ENCODE data around the gene SF3B4. TPM values are rescaled to one million over a fixed set of nuclear protein-coding genes. Genes with fewer than 3 reads are reported as not detected.

SF3B4 gene
- total RNA-seq, 1 experiment from 2014 or later, result 103 TPM

DNA sequence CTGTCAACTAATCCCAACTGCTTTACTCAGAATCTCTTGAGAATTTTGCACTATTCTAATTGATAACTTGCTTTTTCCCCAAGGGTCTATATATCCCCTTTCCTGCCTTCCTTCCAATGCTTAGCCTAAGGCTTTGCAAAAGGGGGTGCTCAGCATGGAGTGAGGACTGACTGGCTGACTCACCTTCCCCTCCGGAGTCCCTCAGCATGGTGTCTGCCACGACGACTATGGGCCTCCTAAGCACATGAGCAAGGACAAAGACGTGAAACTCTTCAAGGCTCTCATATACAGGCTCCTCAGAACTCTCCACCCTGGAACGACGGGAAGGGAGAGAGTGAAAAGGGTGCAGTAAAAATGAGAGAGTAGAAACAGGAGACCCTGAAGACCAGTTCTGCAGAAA lies 22.3 kb upstream of the SF3B4 start:
- no peaks in the 10 kb centered on the region for H3K27me3 Mint-ChIP-seq (ENCODE audit: insufficient read depth, unreplicated experiment)
- TF ChIP-seq, protein P1, sequence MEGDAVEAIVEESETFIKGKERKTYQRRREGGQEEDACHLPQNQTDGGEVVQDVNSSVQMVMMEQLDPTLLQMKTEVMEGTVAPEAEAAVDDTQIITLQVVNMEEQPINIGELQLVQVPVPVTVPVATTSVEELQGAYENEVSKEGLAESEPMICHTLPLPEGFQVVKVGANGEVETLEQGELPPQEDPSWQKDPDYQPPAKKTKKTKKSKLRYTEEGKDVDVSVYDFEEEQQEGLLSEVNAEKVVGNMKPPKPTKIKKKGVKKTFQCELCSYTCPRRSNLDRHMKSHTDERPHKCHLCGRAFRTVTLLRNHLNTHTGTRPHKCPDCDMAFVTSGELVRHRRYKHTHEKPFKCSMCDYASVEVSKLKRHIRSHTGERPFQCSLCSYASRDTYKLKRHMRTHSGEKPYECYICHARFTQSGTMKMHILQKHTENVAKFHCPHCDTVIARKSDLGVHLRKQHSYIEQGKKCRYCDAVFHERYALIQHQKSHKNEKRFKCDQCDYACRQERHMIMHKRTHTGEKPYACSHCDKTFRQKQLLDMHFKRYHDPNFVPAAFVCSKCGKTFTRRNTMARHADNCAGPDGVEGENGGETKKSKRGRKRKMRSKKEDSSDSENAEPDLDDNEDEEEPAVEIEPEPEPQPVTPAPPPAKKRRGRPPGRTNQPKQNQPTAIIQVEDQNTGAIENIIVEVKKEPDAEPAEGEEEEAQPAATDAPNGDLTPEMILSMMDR (IDR thresholded peaks at IDR 0.05; ENCODE audit: insufficient read depth in 1 of 2, low read depth in 1 of 2, low read length in 1 of 2, severe bottlenecking in 1 of 2, unreplicated experiment in 1 of 2), result no peak
- DNase-seq, result no peak
- no peak overlapping the region for H3K27ac Mint-ChIP-seq (ENCODE audit: unreplicated experiment)
- no peaks in the 10 kb centered on the region for H3K4me1 Mint-ChIP-seq (ENCODE audit: low read depth, unreplicated experiment)
- Histone ChIP-seq H3K27me3 (replicated peaks; ENCODE audit: control insufficient read depth, insufficient read depth, low read length) (no peaks in the 10 kb centered on the region), H3K4me3 (ENCODE audit: low read depth, low read length) (no peak overlapping the region), H3K36me3 (ENCODE audit: control insufficient read depth, insufficient read depth, low read length) (no peaks in the 10 kb centered on the region), H3K9me3 (no peaks in the 10 kb centered on the region), H3K4me1 (no peaks in the 10 kb centered on the region)
- ChIA-PET POLR2A (no interaction called here), CTCF (no interaction called here)
- no peak overlapping the region for H3K4me3 Mint-ChIP-seq (ENCODE audit: unreplicated experiment)
- no peaks in the 10 kb centered on the region for H3K9me3 Mint-ChIP-seq (ENCODE audit: unreplicated experiment)
- BruUV-seq (replicated peaks), result no TSS peak
- intact Hi-C loops (cut with micrococcal nuclease; ENCODE audit: unreplicated experiment), result no loop called here
- H3K36me3 Mint-ChIP-seq (ENCODE audit: insufficient read depth, unreplicated experiment), result peaks cover 46% of the 10 kb centered on the region

DNA sequence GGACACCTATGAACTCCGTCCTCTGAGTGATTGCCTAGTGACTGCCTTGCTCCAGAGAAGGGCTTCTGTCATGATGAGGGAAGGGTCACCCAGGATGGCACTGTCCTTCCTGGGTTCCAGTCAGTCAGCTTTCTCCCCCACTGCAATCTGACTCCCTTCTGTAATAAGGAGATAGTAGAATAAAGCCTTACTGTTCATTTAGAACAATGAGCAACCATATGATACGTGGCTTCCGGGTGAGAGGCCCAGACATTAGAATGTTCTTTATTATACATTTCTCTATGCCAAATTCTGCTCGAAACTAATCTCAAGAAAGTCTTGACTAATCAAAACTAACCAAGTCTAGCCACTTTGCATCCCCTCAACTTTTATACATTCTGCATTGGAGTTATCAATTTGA lies 17.6 kb upstream of the SF3B4 start:
- no peaks in the 10 kb centered on the region for H3K4me1 Mint-ChIP-seq (ENCODE audit: low read depth, unreplicated experiment)
- H3K27ac Mint-ChIP-seq (ENCODE audit: unreplicated experiment), result no peak overlapping the region
- BruUV-seq (replicated peaks), result no TSS peak
- ChIA-PET POLR2A (no interaction called here), CTCF (no interaction called here)
- Histone ChIP-seq H3K27me3 (replicated peaks; ENCODE audit: control insufficient read depth, insufficient read depth, low read length) (no peaks in the 10 kb centered on the region), H3K36me3 (ENCODE audit: control insufficient read depth, insufficient read depth, low read length) (no peaks in the 10 kb centered on the region), H3K9me3 (no peaks in the 10 kb centered on the region), H3K4me3 (ENCODE audit: low read depth, low read length) (no peak overlapping the region), H3K4me1 (no peaks in the 10 kb centered on the region)
- TF ChIP-seq, protein P1 (IDR thresholded peaks at IDR 0.05; ENCODE audit: insufficient read depth in 1 of 2, low read depth in 1 of 2, low read length in 1 of 2, severe bottlenecking in 1 of 2, unreplicated experiment in 1 of 2), result no peak
- H3K27me3 Mint-ChIP-seq (ENCODE audit: insufficient read depth, unreplicated experiment), result no peaks in the 10 kb centered on the region
- H3K4me3 Mint-ChIP-seq (ENCODE audit: unreplicated experiment), result no peak overlapping the region
- no peaks in the 10 kb centered on the region for H3K9me3 Mint-ChIP-seq (ENCODE audit: unreplicated experiment)
- intact Hi-C loops (cut with micrococcal nuclease; ENCODE audit: unreplicated experiment), result no loop called here
- H3K36me3 Mint-ChIP-seq (ENCODE audit: insufficient read depth, unreplicated experiment), result peaks cover 42% of the 10 kb centered on the region
- no peak for DNase-seq

- H3K27me3 Mint-ChIP-seq (ENCODE audit: insufficient read depth, unreplicated experiment), result no peaks in the 10 kb centered on the region
- TF ChIP-seq, protein P1 (IDR thresholded peaks at IDR 0.05; ENCODE audit: insufficient read depth in 1 of 2, low read depth in 1 of 2, low read length in 1 of 2, severe bottlenecking in 1 of 2, unreplicated experiment in 1 of 2), result no peak
- H3K36me3 Mint-ChIP-seq (ENCODE audit: insufficient read depth, unreplicated experiment), result peaks cover 39% of the 10 kb centered on the region
- ChIA-PET POLR2A (interaction anchor here (1.0 to 1.2 kb wide), 2 partner anchors 15 to 56 kb away, joined by 3 to 11 read pairs; a partner anchor contains a TSS), CTCF (interaction anchor here (0.5 to 1.2 kb wide), 6 partner anchors 13 to 244 kb away, joined by 3 to 8 read pairs (median 4); partner anchors contain the start of gene BOLA1)
- no TSS peak for BruUV-seq (replicated peaks)
- no peak for DNase-seq
- H3K4me1 ChIP-seq, result peaks cover 15% of the 10 kb centered on the region
- H3K4me3 Mint-ChIP-seq (ENCODE audit: unreplicated experiment), result no peak overlapping the region
- H3K9me3 Mint-ChIP-seq (ENCODE audit: unreplicated experiment), result no peaks in the 10 kb centered on the region
- H3K36me3 ChIP-seq (ENCODE audit: control insufficient read depth, insufficient read depth, low read length), result no peaks in the 10 kb centered on the region
- no peaks in the 10 kb centered on the region for H3K9me3 ChIP-seq
- H3K27ac Mint-ChIP-seq (ENCODE audit: unreplicated experiment), result no peak overlapping the region
- H3K4me1 Mint-ChIP-seq (ENCODE audit: low read depth, unreplicated experiment), result peaks cover 8% of the 10 kb centered on the region
- intact Hi-C loops (cut with micrococcal nuclease; ENCODE audit: unreplicated experiment), result loop anchor here (1.0 kb wide), 1 partner anchor 55 kb away; no protein-coding TSS in a partner anchor
- no peaks in the 10 kb centered on the region for H3K27me3 ChIP-seq (replicated peaks; ENCODE audit: control insufficient read depth, insufficient read depth, low read length)
- H3K4me3 ChIP-seq (ENCODE audit: low read depth, low read length), result no peak overlapping the region
Observed at GRCh38 chr1:149942885-149943284, 15.3 kb upstream of the SF3B4 start.
